ENCODE measurements around the gene KIF3B. TPM values are rescaled to one million over a fixed set of nuclear protein-coding genes. Genes with fewer than 3 reads are reported as not detected.

KIF3B gene
- total and polyA plus RNA-seq, 2 of the 13 experiments (the other 11 are each of a cell fraction or from before 2014, with no cell fraction given) = 23.6 to 28.8 TPM

DNA sequence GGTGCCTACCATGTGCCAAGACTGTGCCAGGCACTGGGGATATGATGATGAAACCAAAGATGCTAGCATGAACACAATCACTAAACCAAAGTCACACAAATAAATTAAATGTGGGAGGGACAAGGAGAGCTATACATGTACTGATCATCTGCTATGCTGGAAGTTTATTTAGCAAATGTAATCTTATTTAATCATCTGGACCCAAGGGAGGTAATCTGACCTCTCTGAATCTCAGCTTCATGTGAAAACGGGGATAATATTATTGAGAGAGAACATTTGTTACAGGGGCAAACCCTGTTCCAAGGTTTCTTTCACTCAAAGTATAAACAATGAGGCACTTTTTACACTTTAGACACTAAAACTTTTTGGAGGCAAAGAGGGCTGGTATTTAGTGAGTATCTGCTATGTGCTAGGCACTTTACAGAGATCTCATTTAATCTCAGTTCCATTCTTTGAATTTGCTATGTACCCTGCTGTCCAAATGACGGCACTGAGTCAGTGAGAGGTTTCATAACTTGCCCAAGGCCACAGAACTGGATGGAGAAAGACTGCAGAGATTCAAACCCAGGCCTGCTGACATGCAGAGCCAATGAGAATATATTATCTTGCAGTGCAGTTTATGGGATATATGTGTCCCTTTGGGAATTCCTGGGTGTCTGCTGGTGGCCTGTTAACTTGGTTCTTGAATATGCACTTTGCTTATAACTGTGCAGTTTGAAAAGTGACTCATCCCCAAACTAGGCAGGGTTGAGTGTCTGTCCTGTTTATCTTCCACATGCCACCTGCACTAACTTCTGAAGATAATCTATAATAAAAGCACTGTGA lies 77.4 kb downstream of the KIF3B start (continued):
- TF ChIP-seq HES4 (CRISPR knock-in tag; IDR thresholded peaks at IDR 0.05; ENCODE audit: borderline replicate concordance) (no peak), ZNF484 (CRISPR knock-in tag; IDR thresholded peaks at IDR 0.05; ENCODE audit: borderline replicate concordance, low read depth) (no peak), JUN (CRISPR knock-in tag; IDR thresholded peaks at IDR 0.05) (peak; percentile 87), ZNF44 (CRISPR knock-in tag; IDR thresholded peaks at IDR 0.05) (no peak), ZNF331 (CRISPR knock-in tag; IDR thresholded peaks at IDR 0.05) (peak; percentile 63), FOXC1 (CRISPR knock-in tag; IDR thresholded peaks at IDR 0.05; ENCODE audit: borderline replicate concordance) (no peak), KAT7 (CRISPR knock-in tag; IDR thresholded peaks at IDR 0.05; ENCODE audit: borderline replicate concordance) (peak; percentile 59; the same call in 1 of the 2 replicates), ZFY (CRISPR knock-in tag; IDR thresholded peaks at IDR 0.05) (0 out of 2 replicates have a peak, but pooled peaks have one; percentile 10), NR2F6 (IDR thresholded peaks at IDR 0.05) (peak; percentile 29; the same call in 1 of the 2 replicates), NR2F6 (CRISPR knock-in tag; IDR thresholded peaks at IDR 0.05) (peak; percentile 32; the same call in 1 of the 2 replicates), ZNF772 (CRISPR knock-in tag; IDR thresholded peaks at IDR 0.05) (peak; percentile 24; the same call in 1 of the 2 replicates), ZNF614 (CRISPR knock-in tag; IDR thresholded peaks at IDR 0.05; ENCODE audit: borderline replicate concordance) (0 out of 2 replicates have a peak, but pooled peaks have one; percentile 53), ZNF17 (CRISPR knock-in tag; IDR thresholded peaks at IDR 0.05) (no peak), CREM (IDR thresholded peaks at IDR 0.05) (peak; percentile 50; the same call in 1 of the 2 replicates), CREM (CRISPR knock-in tag; IDR thresholded peaks at IDR 0.05) (no peak), ZNF713 (CRISPR knock-in tag; IDR thresholded peaks at IDR 0.05) (peak; percentile 64; the same call in 1 of the 2 replicates)
- TF ChIP-seq, protein P1, sequence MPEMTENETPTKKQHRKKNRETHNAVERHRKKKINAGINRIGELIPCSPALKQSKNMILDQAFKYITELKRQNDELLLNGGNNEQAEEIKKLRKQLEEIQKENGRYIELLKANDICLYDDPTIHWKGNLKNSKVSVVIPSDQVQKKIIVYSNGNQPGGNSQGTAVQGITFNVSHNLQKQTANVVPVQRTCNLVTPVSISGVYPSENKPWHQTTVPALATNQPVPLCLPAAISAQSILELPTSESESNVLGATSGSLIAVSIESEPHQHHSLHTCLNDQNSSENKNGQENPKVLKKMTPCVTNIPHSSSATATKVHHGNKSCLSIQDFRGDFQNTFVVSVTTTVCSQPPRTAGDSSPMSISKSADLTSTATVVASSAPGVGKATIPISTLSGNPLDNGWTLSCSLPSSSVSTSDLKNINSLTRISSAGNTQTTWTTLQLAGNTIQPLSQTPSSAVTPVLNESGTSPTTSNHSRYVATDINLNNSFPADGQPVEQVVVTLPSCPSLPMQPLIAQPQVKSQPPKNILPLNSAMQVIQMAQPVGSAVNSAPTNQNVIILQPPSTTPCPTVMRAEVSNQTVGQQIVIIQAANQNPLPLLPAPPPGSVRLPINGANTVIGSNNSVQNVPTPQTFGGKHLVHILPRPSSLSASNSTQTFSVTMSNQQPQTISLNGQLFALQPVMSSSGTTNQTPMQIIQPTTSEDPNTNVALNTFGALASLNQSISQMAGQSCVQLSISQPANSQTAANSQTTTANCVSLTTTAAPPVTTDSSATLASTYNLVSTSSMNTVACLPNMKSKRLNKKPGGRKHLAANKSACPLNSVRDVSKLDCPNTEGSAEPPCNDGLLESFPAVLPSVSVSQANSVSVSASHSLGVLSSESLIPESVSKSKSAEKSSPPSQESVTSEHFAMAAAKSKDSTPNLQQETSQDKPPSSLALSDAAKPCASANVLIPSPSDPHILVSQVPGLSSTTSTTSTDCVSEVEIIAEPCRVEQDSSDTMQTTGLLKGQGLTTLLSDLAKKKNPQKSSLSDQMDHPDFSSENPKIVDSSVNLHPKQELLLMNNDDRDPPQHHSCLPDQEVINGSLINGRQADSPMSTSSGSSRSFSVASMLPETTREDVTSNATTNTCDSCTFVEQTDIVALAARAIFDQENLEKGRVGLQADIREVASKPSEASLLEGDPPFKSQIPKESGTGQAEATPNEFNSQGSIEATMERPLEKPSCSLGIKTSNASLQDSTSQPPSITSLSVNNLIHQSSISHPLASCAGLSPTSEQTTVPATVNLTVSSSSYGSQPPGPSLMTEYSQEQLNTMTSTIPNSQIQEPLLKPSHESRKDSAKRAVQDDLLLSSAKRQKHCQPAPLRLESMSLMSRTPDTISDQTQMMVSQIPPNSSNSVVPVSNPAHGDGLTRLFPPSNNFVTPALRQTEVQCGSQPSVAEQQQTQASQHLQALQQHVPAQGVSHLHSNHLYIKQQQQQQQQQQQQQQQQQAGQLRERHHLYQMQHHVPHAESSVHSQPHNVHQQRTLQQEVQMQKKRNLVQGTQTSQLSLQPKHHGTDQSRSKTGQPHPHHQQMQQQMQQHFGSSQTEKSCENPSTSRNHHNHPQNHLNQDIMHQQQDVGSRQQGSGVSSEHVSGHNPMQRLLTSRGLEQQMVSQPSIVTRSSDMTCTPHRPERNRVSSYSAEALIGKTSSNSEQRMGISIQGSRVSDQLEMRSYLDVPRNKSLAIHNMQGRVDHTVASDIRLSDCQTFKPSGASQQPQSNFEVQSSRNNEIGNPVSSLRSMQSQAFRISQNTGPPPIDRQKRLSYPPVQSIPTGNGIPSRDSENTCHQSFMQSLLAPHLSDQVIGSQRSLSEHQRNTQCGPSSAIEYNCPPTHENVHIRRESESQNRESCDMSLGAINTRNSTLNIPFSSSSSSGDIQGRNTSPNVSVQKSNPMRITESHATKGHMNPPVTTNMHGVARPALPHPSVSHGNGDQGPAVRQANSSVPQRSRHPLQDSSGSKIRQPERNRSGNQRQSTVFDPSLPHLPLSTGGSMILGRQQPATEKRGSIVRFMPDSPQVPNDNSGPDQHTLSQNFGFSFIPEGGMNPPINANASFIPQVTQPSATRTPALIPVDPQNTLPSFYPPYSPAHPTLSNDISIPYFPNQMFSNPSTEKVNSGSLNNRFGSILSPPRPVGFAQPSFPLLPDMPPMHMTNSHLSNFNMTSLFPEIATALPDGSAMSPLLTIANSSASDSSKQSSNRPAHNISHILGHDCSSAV (CRISPR knock-in tag; IDR thresholded peaks at IDR 0.05; ENCODE audit: borderline replicate concordance) = no peak
- TF ChIP-seq, protein P2, sequence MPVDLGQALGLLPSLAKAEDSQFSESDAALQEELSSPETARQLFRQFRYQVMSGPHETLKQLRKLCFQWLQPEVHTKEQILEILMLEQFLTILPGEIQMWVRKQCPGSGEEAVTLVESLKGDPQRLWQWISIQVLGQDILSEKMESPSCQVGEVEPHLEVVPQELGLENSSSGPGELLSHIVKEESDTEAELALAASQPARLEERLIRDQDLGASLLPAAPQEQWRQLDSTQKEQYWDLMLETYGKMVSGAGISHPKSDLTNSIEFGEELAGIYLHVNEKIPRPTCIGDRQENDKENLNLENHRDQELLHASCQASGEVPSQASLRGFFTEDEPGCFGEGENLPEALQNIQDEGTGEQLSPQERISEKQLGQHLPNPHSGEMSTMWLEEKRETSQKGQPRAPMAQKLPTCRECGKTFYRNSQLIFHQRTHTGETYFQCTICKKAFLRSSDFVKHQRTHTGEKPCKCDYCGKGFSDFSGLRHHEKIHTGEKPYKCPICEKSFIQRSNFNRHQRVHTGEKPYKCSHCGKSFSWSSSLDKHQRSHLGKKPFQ (CRISPR knock-in tag; IDR thresholded peaks at IDR 0.05; ENCODE audit: insufficient replicate concordance) = no peak
- TF ChIP-seq, protein P3, sequence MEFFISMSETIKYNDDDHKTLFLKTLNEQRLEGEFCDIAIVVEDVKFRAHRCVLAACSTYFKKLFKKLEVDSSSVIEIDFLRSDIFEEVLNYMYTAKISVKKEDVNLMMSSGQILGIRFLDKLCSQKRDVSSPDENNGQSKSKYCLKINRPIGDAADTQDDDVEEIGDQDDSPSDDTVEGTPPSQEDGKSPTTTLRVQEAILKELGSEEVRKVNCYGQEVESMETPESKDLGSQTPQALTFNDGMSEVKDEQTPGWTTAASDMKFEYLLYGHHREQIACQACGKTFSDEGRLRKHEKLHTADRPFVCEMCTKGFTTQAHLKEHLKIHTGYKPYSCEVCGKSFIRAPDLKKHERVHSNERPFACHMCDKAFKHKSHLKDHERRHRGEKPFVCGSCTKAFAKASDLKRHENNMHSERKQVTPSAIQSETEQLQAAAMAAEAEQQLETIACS (CRISPR knock-in tag; IDR thresholded peaks at IDR 0.05) = no peak
